T-helper 1 cell treated with Interleukin-12 subunit alpha and Interleukin-12 subunit beta and Interleukin-4 antibody, amounts not matched to agents 30 μg/mL and 1 μg/mL, for 36 hours (primary cell): ENCODE results near the gene GPC2.

Source experiments
- H3K27ac Mint-ChIP-seq: one replicate; pipeline ENCODE4 v1.8.0; 2021; ENCODE audit warnings: mild to moderate bottlenecking, mixed read lengths
- H3K27me3 Mint-ChIP-seq: one replicate; pipeline ENCODE4 v1.8.0; 2021; ENCODE audit warnings: low read depth, mixed read lengths
- H3K36me3 Mint-ChIP-seq: one replicate; pipeline ENCODE4 v1.8.0; 2021; ENCODE audit warnings: low read depth, mixed read lengths
- H3K4me1 Mint-ChIP-seq: one replicate; pipeline ENCODE4 v1.8.0; 2021; ENCODE audit warnings: low read depth, mixed read lengths
- H3K4me3 Mint-ChIP-seq: one replicate; pipeline ENCODE4 v1.8.0; 2021; ENCODE audit warnings: mild to moderate bottlenecking, moderate library complexity, mixed read lengths
- H3K9me3 Mint-ChIP-seq: one replicate; pipeline ENCODE4 v1.8.0; 2021; ENCODE audit warnings: mixed read lengths

GPC2 gene

GRCh38 chr7:100167912-100168323 lies 9.3 kb downstream of the GPC2 start:
- Mint-ChIP-seq H3K27ac (peak overlapping the region; percentile 36), H3K36me3 (peaks cover 3% of the 10 kb centered on the region), H3K4me3 (peak overlapping the region; percentile 64), H3K9me3 (no peaks in the 10 kb centered on the region), H3K4me1 (peaks cover 67% of the 10 kb centered on the region), H3K27me3 (peaks cover 30% of the 10 kb centered on the region)

- peaks cover 3% of the 10 kb centered on the region for H3K36me3 Mint-ChIP-seq
- H3K4me3 Mint-ChIP-seq: peak overlapping the region; percentile 64
- H3K27ac Mint-ChIP-seq: peak overlapping the region; percentile 26
- H3K4me1 Mint-ChIP-seq: peaks cover 71% of the 10 kb centered on the region
- peaks cover 30% of the 10 kb centered on the region for H3K27me3 Mint-ChIP-seq
- H3K9me3 Mint-ChIP-seq: no peaks in the 10 kb centered on the region
Observed at GRCh38 chr7:100166970-100167911, 9.9 kb downstream of the GPC2 start.

- peaks cover 71% of the 10 kb centered on the region for H3K4me1 Mint-ChIP-seq
- no peaks in the 10 kb centered on the region for H3K9me3 Mint-ChIP-seq
- peak overlapping the region; percentile 66 for H3K27ac Mint-ChIP-seq
- H3K4me3 Mint-ChIP-seq: peak overlapping the region; percentile 64
- H3K27me3 Mint-ChIP-seq: peaks cover 26% of the 10 kb centered on the region
- H3K36me3 Mint-ChIP-seq: peaks cover 3% of the 10 kb centered on the region
Observed at GRCh38 chr7:100166317-100166940, 10.8 kb downstream of the GPC2 start.

- H3K4me1 Mint-ChIP-seq: peaks cover 58% of the 10 kb centered on the region
- no peaks in the 10 kb centered on the region for H3K9me3 Mint-ChIP-seq
- H3K27ac Mint-ChIP-seq: no peak overlapping the region
- H3K4me3 Mint-ChIP-seq: no peak overlapping the region
- peaks cover 16% of the 10 kb centered on the region for H3K27me3 Mint-ChIP-seq
- H3K36me3 Mint-ChIP-seq: no peaks in the 10 kb centered on the region
Observed at GRCh38 chr7:100163871-100164270, 13.3 kb downstream of the GPC2 start.

- no peaks in the 10 kb centered on the region for H3K9me3 Mint-ChIP-seq
- H3K27me3 Mint-ChIP-seq: peaks cover 8% of the 10 kb centered on the region
- H3K4me1 Mint-ChIP-seq: peaks cover 52% of the 10 kb centered on the region
- no peaks in the 10 kb centered on the region for H3K36me3 Mint-ChIP-seq
- H3K27ac Mint-ChIP-seq: peak overlapping the region; percentile 26
- H3K4me3 Mint-ChIP-seq: peak overlapping the region; percentile 45
Observed at GRCh38 chr7:100163006-100163531, 14.1 kb downstream of the GPC2 start.

- H3K4me3 Mint-ChIP-seq: no peak overlapping the region
- no peaks in the 10 kb centered on the region for H3K27me3 Mint-ChIP-seq
- H3K4me1 Mint-ChIP-seq: peaks cover 39% of the 10 kb centered on the region
- H3K27ac Mint-ChIP-seq: no peak overlapping the region
- peaks cover 14% of the 10 kb centered on the region for H3K36me3 Mint-ChIP-seq
- H3K9me3 Mint-ChIP-seq: no peaks in the 10 kb centered on the region
Observed at GRCh38 chr7:100160067-100160466, 17.1 kb downstream of the GPC2 start.

GRCh38 chr7:100159099-100159623 lies 18.0 kb downstream of the GPC2 start:
- H3K27me3 Mint-ChIP-seq: no peaks in the 10 kb centered on the region
- peaks cover 16% of the 10 kb centered on the region for H3K36me3 Mint-ChIP-seq
- no peaks in the 10 kb centered on the region for H3K9me3 Mint-ChIP-seq
- H3K4me1 Mint-ChIP-seq: peaks cover 38% of the 10 kb centered on the region
- H3K27ac Mint-ChIP-seq: peak overlapping the region; percentile 77
- peak overlapping the region; percentile 79 for H3K4me3 Mint-ChIP-seq

GRCh38 chr7:100158229-100159098 lies 18.7 kb downstream of the GPC2 start, which contains the start of gene TRAPPC14:
TRAPPC14 (minus strand) TSS chr7:100158723; CDS start chr7:100158499, 224 bp downstream.
- Mint-ChIP-seq H3K4me1 (peaks cover 33% of the 10 kb centered on the region), H3K4me3 (peak within 1 kb of the TSS; percentile 80), H3K27me3 (no peaks in the 10 kb centered on the region), H3K9me3 (no peaks in the 10 kb centered on the region), H3K27ac (peak within 1 kb of the TSS; percentile 77), H3K36me3 (peaks cover 21% of the 10 kb centered on the region)

- peak overlapping the region; percentile 80 for H3K4me3 Mint-ChIP-seq
- peak overlapping the region; percentile 76 for H3K27ac Mint-ChIP-seq
- peaks cover 25% of the 10 kb centered on the region for H3K4me1 Mint-ChIP-seq
- no peaks in the 10 kb centered on the region for H3K9me3 Mint-ChIP-seq
- peaks cover 24% of the 10 kb centered on the region for H3K36me3 Mint-ChIP-seq
- no peaks in the 10 kb centered on the region for H3K27me3 Mint-ChIP-seq
Observed at GRCh38 chr7:100157334-100158228, 19.6 kb downstream of the GPC2 start.

GRCh38 chr7:100157069-100157333 lies 20.2 kb downstream of the GPC2 start:
- Mint-ChIP-seq H3K36me3 (peaks cover 29% of the 10 kb centered on the region), H3K9me3 (no peaks in the 10 kb centered on the region), H3K27ac (peak overlapping the region; percentile 62), H3K27me3 (no peaks in the 10 kb centered on the region), H3K4me1 (peaks cover 30% of the 10 kb centered on the region), H3K4me3 (peak overlapping the region; percentile 80)

- peak overlapping the region; percentile 62 for H3K27ac Mint-ChIP-seq
- peaks cover 31% of the 10 kb centered on the region for H3K4me1 Mint-ChIP-seq
- peak overlapping the region; percentile 80 for H3K4me3 Mint-ChIP-seq
- peaks cover 30% of the 10 kb centered on the region for H3K36me3 Mint-ChIP-seq
- no peaks in the 10 kb centered on the region for H3K27me3 Mint-ChIP-seq
- no peaks in the 10 kb centered on the region for H3K9me3 Mint-ChIP-seq
Observed at GRCh38 chr7:100156331-100157068, 20.7 kb downstream of the GPC2 start.

- peaks cover 31% of the 10 kb centered on the region for H3K36me3 Mint-ChIP-seq
- H3K27ac Mint-ChIP-seq: no peak overlapping the region
- no peaks in the 10 kb centered on the region for H3K27me3 Mint-ChIP-seq
- peaks cover 32% of the 10 kb centered on the region for H3K4me1 Mint-ChIP-seq
- H3K9me3 Mint-ChIP-seq: no peaks in the 10 kb centered on the region
- no peak overlapping the region for H3K4me3 Mint-ChIP-seq
Observed at GRCh38 chr7:100155553-100156317, 21.4 kb downstream of the GPC2 start.
